Measurements from ENCODE around the gene CCDC33. TPM values are rescaled to one million over a fixed set of nuclear protein-coding genes. Genes with fewer than 3 reads are reported as not detected.
"Not testable (repeated sequence)": the region's sequence is repeated elsewhere in the genome, so short reads cannot be mapped to it uniquely, and the experiment has no call there.

Gene CCDC33
- polyA plus RNA-seq, 3 donors = 0.03 TPM; not detected in 2

- 68 to 83% (median 77%) methylated on average over 6 of the region's 6 CpGs for WGBS, 3 donors
- H3K27ac ChIP-seq (ENCODE audit: low read depth, low read length) = not testable (repeated sequence)
These were observed 123.2 kb downstream of the CCDC33 start for GRCh38 chr15:74359376-74359775.

DNA sequence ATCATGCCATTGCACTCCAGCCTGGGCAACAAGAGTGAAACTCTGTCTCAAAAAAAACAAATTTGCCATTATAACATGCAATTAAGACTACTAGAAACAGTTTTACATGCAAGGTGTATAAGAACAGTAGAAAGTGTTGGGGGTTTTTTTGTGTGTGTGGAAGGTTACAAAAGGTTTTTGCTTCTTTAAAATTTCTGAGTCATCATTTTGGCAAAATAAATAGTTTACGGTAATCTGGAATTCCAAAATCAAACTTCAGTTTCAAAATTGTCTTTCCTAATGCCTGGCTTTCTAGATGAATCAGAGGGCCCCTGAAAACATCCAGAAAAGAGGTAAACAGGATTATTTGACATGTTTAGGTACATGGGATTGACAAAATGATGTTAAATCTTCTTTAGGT lies 124.7 kb downstream of the CCDC33 start:
- not testable (repeated sequence) for H3K27ac ChIP-seq (ENCODE audit: low read depth, low read length)
- WGBS, 3 donors = 51 to 65% (median 56%) methylated on average over 1 of the region's 1 CpG

- 73 to 88% (median 87%) methylated on average over 1 of the region's 1 CpG for WGBS, 3 donors
- no peak overlapping the region for H3K27ac ChIP-seq (ENCODE audit: low read depth, low read length)
These were observed 126.4 kb downstream of the CCDC33 start for GRCh38 chr15:74362482-74362881.

GRCh38 chr15:74364936-74365597 lies 128.9 kb downstream of the CCDC33 start:
- 85 to 89% (median 87%) methylated on average over 12 of the region's 12 CpGs for WGBS, 3 donors
- no peak overlapping the region for H3K27ac ChIP-seq (ENCODE audit: low read depth, low read length)

DNA sequence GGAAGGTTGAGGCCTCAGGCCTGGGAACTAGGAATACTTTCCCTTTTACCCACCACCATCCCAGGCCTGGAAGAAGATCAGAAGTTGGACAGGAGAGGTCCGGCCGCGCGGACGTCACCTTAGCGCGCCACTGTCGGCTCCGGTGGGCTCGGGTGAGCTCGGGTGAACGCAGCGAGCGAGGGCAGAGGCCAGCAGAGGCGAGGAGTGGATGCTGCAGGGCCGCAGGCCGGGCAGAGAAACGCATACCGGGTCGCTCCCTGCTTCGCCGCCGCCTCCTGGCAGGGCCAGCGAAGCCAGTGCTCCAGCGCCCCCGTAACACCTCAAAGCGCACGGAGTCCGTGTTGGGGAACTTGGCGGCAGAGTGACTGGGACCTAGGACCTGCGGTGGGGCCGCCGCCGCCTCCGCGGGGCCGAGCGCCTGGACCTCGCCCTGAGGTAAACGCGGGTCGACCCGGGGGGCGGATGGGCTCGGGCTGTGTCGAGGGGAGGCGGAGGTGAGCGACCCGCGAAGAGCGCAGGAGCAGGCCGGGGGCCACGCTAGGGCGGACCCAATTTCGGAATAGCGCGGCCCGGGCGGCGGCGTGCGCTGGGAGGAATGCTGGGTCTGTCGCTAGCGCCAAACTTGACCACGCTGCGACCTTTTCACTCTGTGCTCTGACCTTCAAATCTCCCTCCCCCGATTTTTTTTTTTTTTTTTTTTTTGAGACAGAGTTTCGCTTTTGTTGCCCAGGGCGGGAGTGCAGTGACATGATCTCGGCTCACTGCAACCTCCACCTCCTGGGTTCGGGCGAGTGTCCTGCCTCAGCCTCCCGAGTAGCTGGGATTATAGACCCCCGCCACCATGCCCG lies 129.7 kb downstream of the CCDC33 start:
- no peak overlapping the region for H3K27ac ChIP-seq (ENCODE audit: low read depth, low read length)
- WGBS, 3 donors = 5 to 11% (median 5%) methylated on average over 66 to 75 of the region's 75 CpGs

GRCh38 chr15:74367296-74367854 lies 131.2 kb downstream of the CCDC33 start, which contains the start of gene CYP11A1:
Gene CYP11A1 (minus strand): TSS chr15:74367646. CDS start chr15:74367585, 61 bp downstream.
- no peak within 1 kb of the TSS for H3K27ac ChIP-seq (ENCODE audit: low read depth, low read length)
- 67 to 92% (median 87%) methylated on average over 12 of the region's 12 CpGs for WGBS, 3 donors

GRCh38 chr15:74368121-74368520 lies 132.0 kb downstream of the CCDC33 start:
- no peak overlapping the region for H3K27ac ChIP-seq (ENCODE audit: low read depth, low read length)
- WGBS, 3 donors = 92 to 95% (median 94%) methylated on average over 3 of the region's 3 CpGs

DNA sequence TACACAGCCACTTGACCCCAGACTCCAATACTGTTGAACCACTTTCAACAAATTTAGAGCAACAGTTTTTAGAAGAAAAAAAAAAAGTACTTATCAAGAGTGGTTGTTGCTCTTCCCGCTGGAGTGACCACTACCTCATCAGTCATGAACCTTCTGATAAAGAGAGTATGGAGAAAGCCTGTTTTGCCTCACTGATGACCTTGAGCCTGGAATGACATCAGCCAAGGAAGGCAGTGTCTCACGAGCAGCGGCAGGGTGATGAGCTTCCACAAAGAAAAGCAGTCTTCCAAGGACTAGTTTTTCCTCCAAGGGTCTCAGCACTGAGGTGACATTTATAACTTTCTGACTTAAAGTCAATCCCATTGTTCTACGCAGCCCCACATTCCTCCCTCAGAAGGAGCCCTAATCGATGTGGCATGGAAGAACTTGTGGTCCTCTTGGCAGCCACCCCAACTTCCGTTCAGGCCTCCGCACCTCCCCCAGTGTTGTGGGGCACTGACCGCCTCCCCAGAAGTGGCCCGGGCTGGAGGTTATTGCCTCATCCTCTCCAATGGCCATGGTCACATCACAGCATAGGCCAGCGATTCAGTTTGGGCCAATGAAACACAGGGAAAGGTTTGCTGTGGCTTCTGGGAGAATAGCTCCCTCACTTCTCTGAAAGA lies 133.1 kb downstream of the CCDC33 start:
- 44 to 72% (median 54%) methylated on average over 10 of the region's 10 CpGs for WGBS, 3 donors
- no peak overlapping the region for H3K27ac ChIP-seq (ENCODE audit: low read depth, low read length)

DNA sequence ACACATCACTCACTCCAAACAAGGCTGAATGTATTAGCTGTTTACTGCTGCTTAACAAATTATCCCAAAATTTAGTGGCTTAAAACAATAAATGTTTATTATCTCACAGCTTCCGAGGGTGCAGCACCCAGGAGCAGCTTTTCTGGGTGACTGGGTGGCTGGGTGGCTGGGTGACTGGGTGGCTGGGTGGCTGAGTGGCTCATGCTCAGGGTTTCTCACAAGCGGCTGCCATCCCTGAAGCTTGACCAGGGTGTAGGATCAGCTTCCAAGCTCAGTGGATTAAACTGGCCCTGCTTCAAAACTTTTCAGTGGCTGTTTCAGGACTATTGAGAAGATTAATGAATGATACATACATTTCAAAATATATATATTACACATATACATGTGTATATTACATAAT lies 133.6 kb downstream of the CCDC33 start:
- H3K27ac ChIP-seq (ENCODE audit: low read depth, low read length) = no peak overlapping the region
- 86 to 93% (median 87%) methylated on average over 2 of the region's 2 CpGs for WGBS, 3 donors

DNA sequence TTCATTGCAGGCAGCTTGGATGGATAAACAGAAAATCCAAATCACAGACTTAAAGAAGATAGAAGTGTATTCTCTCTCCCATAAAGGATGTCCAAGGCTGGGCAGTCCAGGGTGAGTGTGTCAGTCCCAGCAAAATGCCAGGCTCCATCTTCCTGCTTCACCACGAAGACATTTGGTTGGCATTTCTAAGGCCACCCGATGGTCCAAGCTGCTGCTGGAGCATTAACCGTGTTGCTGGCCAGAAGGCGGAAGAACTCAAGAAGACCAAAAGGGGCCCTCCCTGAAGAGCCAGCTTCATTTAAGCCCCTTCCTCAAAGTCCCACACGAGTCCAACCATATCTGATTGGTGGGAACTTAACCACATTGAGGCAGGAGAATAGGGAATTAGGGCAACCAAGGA lies 134.3 kb downstream of the CCDC33 start:
- WGBS, 3 donors = 81 to 87% (median 87%) methylated on average over 5 of the region's 5 CpGs
- no peak overlapping the region for H3K27ac ChIP-seq (ENCODE audit: low read depth, low read length)

DNA sequence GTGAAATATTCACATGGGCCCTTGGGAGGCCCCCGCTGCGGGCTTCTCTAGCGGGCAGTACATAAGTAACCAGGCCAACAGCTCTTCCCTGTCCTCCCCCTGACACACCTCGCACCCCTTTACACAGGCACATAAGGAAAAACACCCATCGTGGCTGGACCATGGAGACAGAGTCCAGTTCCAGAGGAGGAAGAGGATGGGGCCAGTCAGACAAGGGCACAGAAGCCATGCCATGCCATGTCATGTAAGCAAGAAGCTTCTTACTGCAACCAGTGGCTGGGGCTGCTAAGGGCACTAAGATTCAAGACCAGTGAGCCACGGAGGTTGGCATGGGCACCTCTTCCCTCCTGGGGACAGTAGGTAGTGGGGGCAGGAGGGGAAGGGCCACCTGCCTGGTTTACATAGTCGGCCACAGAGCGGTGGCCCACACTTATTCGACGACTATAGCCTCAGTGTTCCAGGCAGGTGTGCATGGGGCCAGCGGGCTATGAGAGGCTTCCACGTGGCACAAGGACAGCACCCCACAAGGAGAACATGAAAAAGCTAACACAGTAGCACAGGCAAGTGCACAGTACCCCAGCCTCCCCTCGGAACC lies 137.0 kb downstream of the CCDC33 start:
- no peak overlapping the region for H3K27ac ChIP-seq (ENCODE audit: low read depth, low read length)
- 44 to 57% (median 49%) methylated on average over 13 of the region's 13 CpGs for WGBS, 3 donors

DNA sequence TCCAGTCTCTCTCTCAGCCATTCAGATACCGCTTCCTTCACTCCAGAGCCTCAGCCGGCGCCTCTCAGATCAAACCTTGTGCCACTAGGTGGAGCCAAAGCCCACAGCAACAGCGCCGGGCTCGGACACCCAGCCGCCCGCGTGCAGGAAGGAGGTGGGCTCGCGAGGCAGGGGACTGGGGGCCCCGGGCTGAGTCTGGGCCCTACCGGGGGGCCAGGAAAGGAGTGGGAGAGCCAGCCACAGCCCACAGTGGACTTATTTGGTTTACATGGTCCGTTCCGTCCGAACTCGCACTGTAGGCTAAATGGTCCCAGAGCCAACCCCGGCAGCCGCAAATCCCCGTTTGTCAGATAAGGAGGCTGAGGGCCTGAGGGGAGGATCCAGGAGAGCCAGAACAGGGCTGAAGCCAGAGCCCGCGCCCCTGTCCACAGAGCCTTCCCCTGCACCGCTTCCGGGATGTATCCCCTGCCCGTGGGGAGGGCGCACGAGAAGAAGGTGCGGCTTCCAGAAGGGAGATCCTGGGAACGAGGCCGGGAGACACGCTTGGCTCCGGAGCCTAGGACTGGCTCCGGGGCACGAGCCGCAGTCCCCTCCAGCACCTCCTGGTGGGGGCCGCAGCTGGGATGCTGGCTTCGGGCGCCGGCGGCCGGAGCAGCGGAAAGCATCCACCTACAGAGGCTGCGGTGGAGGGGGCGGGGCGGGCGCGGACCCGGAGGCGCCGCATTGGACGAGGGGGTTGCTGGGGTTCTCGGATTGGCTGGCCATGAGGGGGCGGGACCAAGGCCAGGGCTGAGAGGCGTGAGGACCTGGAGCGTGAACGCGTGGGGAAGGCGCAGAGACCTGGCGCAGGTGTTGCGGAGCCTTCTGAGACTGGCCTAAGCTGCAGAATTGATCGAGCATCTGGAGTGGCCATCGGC lies 137.9 kb downstream of the CCDC33 start:
- H3K27ac ChIP-seq (ENCODE audit: low read depth, low read length) = no peak overlapping the region

GRCh38 chr15:74374648-74375302 lies 138.6 kb downstream of the CCDC33 start:
- 21 to 25% (median 21%) methylated on average over 11 of the region's 11 CpGs for WGBS, 3 donors
- no peak overlapping the region for H3K27ac ChIP-seq (ENCODE audit: low read depth, low read length)

More for the DNA sequence above, 137.9 kb downstream of the CCDC33 start:
- 0 to 2% (median 1%) methylated on average over 45 to 62 of the region's 62 CpGs for WGBS, 3 donors

GRCh38 chr15:74375303-74375693 lies 139.2 kb downstream of the CCDC33 start:
- H3K27ac ChIP-seq (ENCODE audit: low read depth, low read length) = no peak overlapping the region
- 14 to 16% (median 16%) methylated on average over 9 of the region's 9 CpGs for WGBS, 3 donors

- H3K27ac ChIP-seq (ENCODE audit: low read depth, low read length) = no peak overlapping the region
- 63 to 94% (median 82%) methylated on average over 1 of the region's 1 CpG for WGBS, 3 donors
These were observed 140.1 kb downstream of the CCDC33 start for GRCh38 chr15:74376226-74376625.

DNA sequence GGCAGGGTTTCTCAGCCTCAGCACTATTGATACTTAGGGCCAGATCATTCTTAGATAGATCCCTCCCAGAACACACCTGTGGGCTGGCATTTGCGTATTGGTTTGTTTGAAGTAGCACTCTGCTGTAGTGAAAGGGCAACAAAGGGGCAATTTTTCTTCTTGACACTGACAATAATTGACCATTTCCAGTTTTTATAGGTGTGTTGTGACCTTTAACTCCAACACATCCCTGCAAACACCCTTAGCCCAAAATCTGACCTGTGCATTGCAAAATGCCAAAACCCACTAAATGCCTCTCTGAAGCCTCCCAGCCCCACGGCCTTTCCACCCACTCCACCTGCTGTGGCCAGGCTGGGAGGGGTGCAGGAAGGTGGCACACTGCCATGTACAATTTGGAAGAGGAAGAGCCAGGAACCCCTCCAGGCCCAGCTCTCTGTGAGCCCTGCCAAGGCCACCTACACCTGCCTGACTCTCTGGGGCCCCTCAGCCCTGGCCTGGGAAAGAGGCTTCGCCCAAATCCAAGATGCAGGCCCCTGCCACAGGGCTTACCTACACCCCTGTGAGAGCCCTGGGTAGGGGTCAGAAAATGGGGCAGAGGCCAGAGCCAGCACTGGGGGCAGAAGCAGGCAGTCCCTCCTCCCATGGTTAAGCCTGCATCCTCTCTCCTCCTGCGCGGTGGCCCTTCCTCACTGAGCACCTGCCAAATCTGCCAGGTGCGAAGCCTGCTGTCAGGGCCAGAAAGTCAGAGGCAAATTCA lies 140.9 kb downstream of the CCDC33 start:
- no peak overlapping the region for H3K27ac ChIP-seq (ENCODE audit: low read depth, low read length)
- WGBS, 3 donors = 75 to 91% (median 82%) methylated on average over 5 to 6 of the region's 6 CpGs
